Gastrocnemius medialis (tissue), 4 donors: ENCODE results near the gene THEM5.

ENCODE experiments used
- POLR2A ChIP-seq, 2 donors: fragments of 450-650 bp; IDR thresholded peaks; one replicate each; pipeline ENCODE4 v1.6.1; 2017; ENCODE audit warnings: antibody characterized with exemption in 2 of 2, mild to moderate bottlenecking in 2 of 2, moderate library complexity in 2 of 2
- TF ChIP-seq, protein P1 (sequence below), 5 experiments: fragments of 450-650 bp in 3 of 5; fragments of 200-600 bp in 2 of 5; sonication (generic) in 2 of 5; IDR thresholded peaks in 4 of 5; conservative IDR thresholded peaks in 1 of 5; 1 replicate in 4 of 5; 2 replicates in 1 of 5; pipeline ENCODE4 v1.5.1; 2016 to 2019; ENCODE audit warnings: antibody characterized with exemption in 5 of 5, mild to moderate bottlenecking in 3 of 5, moderate library complexity in 3 of 5

- TF ChIP-seq, protein P1, sequence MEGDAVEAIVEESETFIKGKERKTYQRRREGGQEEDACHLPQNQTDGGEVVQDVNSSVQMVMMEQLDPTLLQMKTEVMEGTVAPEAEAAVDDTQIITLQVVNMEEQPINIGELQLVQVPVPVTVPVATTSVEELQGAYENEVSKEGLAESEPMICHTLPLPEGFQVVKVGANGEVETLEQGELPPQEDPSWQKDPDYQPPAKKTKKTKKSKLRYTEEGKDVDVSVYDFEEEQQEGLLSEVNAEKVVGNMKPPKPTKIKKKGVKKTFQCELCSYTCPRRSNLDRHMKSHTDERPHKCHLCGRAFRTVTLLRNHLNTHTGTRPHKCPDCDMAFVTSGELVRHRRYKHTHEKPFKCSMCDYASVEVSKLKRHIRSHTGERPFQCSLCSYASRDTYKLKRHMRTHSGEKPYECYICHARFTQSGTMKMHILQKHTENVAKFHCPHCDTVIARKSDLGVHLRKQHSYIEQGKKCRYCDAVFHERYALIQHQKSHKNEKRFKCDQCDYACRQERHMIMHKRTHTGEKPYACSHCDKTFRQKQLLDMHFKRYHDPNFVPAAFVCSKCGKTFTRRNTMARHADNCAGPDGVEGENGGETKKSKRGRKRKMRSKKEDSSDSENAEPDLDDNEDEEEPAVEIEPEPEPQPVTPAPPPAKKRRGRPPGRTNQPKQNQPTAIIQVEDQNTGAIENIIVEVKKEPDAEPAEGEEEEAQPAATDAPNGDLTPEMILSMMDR (IDR thresholded peaks at IDR 0.05 in 4 of 5, conservative IDR thresholded peaks at IDR 0.05 in 1 of 5) = no peak
- no peak for TF ChIP-seq POLR2A (IDR thresholded peaks at IDR 0.05)
Observed at GRCh38 chr1:151885479-151885878, 32.0 kb upstream of the THEM5 start.
